Fibroblast of upper back skin (primary cell): ENCODE measurements around the gene ASPG.
"Not testable (repeated sequence)": the region's sequence is repeated elsewhere in the genome, so short reads cannot be mapped to it uniquely, and the experiment has no call there.

ENCODE experiments used
- DNase-seq: peaks from one replicate; pipeline ENCODE4 v3.0.0-alpha.2; 2013

The ASPG gene

GRCh38 chr14:104150136-104151025 is 64.9 kb downstream of the ASPG start:
- DNase-seq, result peak; percentile 94

- DNase-seq, result no peak
Measured at GRCh38 chr14:104151026-104151381, 65.5 kb downstream of the ASPG start.

GRCh38 chr14:104151566-104152245 is 66.2 kb downstream of the ASPG start:
- no peak for DNase-seq

GRCh38 chr14:104152246-104152575 is 66.7 kb downstream of the ASPG start:
- no peak for DNase-seq

- DNase-seq, result no peak
Measured at GRCh38 chr14:104152686-104153393, 67.3 kb downstream of the ASPG start.

- not testable (repeated sequence) for DNase-seq
Measured at GRCh38 chr14:104153394-104153755, 67.9 kb downstream of the ASPG start.

- no peak for DNase-seq
Measured at GRCh38 chr14:104154246-104154645, 68.7 kb downstream of the ASPG start.

GRCh38 chr14:104155513-104155912 is 70.0 kb downstream of the ASPG start:
- no peak for DNase-seq

GRCh38 chr14:104156142-104156541 is 70.6 kb downstream of the ASPG start:
- DNase-seq, result no peak

- DNase-seq, result no peak
Measured at GRCh38 chr14:104157016-104157928, 71.8 kb downstream of the ASPG start.

- DNase-seq, result no peak
Measured at GRCh38 chr14:104158827-104159798, 73.6 kb downstream of the ASPG start.

GRCh38 chr14:104159990-104160389 is 74.5 kb downstream of the ASPG start:
- DNase-seq, result no peak

GRCh38 chr14:104161602-104162367 is 76.3 kb downstream of the ASPG start:
- DNase-seq, result no peak

- no peak for DNase-seq
Measured at GRCh38 chr14:104162495-104162894, 77.0 kb downstream of the ASPG start.

GRCh38 chr14:104163541-104163940 is 78.0 kb downstream of the ASPG start:
- DNase-seq, result no peak

GRCh38 chr14:104164041-104164440 is 78.5 kb downstream of the ASPG start:
- DNase-seq, result no peak

GRCh38 chr14:104164512-104164911 is 79.0 kb downstream of the ASPG start:
- DNase-seq, result no peak
